ENCODE measurements around the gene ANO9.
"Not testable (repeated sequence)": the region's sequence is repeated elsewhere in the genome, so short reads cannot be mapped to it uniquely, and the experiment has no call there.

Gene ANO9

DNA sequence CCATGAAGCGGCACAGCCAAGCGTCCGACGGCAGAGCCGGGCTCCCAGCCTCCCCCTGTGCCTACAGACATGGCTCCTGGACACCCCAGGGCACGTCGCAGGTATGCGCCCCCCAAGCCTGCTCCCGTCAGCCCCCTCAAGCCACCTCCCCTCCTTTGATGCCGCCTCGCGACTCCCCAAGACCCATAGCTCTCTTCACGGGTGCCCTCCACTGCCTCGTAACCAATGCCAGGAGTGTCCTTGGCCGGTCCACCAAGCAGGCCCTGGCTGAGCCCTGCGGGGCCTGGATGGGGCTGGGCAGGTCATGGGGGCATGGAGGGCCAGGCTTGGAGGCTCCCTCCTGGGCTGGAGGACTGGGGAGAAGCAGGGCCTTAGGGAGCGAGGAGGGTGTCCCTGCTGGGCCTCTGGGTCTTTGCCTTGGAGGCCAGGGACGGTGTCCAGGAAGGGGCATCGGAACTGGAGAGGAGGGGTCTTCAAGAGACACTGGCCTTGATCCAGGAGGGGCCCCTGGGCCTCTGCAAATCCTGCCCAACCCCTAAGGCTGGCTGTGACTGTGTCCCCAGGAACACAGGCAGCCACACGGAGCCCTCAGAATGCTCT, 9.2 kb downstream of the ANO9 start:
- no peak for DNase-seq

DNA sequence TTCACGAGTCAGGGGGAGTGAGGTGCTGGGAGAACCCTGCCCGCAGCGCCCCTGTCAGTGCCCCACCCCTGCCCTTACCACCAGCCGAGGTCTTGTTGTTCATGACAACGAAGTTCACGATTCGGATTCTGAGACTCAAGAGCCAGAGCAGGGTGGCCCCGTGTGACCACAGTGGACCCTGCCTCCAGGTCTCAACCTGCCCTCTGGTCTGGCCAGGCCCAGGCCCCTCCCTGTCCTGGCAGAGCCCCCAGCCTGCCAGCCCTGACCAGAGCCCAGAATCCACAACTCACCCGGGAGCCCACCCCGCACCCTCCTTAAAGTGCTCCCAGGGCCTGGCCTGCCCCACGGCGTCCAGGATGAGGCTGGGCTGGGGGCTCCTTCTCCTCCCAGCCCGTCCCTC, 9.9 kb downstream of the ANO9 start:
- no peak for DNase-seq

GRCh38 chr11:429931-430456, 11.8 kb downstream of the ANO9 start:
- no peak for DNase-seq

GRCh38 chr11:429391-429790, 12.4 kb downstream of the ANO9 start:
- DNase-seq: no peak

GRCh38 chr11:428295-428694, 13.5 kb downstream of the ANO9 start:
- no peak for DNase-seq

- DNase-seq: no peak
Measured at GRCh38 chr11:426851-427250, 15.0 kb downstream of the ANO9 start.

DNA sequence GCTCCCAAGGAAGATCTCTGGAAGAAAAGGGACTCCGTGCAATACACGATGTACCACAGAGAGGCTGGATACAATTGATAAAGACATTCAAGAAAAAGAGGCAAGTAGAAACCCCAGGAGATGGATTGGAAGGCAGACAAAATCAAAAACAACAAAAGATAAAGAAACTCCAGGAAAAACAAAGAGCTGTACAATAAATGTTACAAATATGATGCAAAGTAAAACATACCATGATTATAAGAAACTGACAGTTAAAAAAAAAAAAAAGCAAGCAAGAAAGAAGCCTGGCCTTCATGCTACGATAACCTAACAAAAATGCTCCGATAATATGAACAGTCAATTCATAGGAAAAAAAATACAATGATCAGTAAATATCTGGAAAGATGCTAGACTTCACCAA, 16.5 kb downstream of the ANO9 start:
- DNase-seq: no peak

DNA sequence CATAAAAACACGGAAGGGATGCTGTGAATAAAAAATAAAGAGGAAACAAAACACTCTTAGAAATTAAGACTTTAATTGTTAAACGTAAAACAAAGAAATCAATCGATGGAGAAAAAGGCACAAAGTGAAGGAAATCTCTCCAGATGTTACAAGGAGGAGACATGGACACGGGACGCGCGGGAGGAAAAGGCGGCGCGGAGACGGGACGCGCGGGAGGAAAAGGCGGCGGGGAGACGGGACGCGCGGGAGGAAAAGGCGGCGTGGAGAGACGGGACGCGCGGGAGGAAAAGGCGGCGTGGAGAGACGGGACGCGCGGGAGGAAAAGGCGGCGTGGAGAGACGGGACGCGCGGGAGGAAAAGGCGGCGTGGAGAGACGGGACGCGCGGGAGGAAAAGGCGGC, 17.0 kb downstream of the ANO9 start:
- not testable (repeated sequence) for DNase-seq

DNA sequence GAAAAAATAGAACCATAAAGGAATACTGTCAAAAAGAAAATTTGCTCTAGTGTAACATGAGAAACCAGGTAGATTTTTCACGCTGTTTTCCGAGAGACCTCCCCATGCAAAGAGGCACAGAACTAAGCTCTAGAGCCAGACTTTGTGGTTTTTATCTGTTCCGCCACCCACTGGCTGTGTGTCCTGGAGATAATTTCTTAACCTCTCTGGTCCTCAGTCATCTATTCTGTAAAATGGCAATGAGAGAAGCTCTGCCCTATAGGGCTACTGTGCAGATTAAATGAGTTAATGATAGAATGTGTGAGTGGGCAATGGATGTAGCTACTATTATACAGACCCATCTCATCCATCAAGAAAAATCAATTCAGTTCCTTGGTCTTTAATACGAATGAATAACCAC, 17.6 kb downstream of the ANO9 start:
- DNase-seq: no peak

GRCh38 chr11:422249-422656, 19.6 kb downstream of the ANO9 start:
- no peak for DNase-seq

GRCh38 chr11:420911-421321, 20.9 kb downstream of the ANO9 start:
- no peak for DNase-seq

DNA sequence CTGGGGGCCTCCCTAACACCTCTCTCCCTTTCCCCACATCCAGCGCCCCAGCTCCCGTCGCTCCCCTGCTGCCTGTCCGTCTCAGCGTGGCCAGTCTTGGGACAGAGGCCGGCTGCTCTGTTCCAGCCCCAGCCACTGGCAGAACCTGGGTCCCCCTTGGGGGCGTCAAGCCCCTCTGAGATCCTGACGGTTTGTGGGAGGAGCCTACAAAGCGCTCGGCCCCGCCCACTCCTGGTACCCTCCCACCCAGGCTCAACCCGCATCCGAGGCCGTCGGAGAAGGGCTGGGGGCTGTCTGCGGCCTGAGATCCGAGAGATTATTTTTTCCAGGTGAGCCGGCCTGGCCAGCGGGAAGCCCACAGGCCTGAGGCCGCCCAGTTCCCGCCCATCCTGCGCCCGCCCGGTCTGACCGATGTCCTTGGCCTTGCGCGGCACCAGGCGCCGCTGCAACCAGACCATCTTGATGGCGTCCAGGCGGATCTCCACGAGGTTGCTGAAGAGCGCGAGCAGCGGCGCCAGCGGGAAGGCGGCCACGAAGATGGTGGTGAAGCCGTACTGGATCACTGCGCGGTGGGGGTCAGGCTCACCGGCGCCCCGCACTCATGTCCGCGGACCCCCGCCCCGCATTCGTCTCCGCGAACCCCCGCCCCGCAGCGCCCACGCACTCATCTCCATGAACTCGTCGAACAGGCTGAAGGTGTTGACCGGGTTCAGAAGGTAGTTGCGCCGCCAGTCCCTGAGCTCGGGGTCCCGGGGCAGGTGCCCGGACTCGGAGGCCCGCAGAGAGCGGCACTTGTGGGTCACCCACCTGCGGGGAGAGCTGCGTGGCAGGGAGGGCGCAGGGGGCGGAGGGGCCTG, 21.5 kb downstream of the ANO9 start:
- no peak for DNase-seq

GRCh38 chr11:419248-420005, 22.4 kb downstream of the ANO9 start:
- no peak for DNase-seq

GRCh38 chr11:418343-419247, 23.2 kb downstream of the ANO9 start:
- no peak for DNase-seq

GRCh38 chr11:417652-418342, 24.0 kb downstream of the ANO9 start:
- DNase-seq: no peak

GRCh38 chr11:416757-417621, 24.8 kb downstream of the ANO9 start:
- DNase-seq: peak; percentile 68

- DNase-seq: no peak
Measured at GRCh38 chr11:416051-416756, 25.6 kb downstream of the ANO9 start.

- DNase-seq: no peak
Measured at GRCh38 chr11:415640-416041, 26.2 kb downstream of the ANO9 start.

DNA sequence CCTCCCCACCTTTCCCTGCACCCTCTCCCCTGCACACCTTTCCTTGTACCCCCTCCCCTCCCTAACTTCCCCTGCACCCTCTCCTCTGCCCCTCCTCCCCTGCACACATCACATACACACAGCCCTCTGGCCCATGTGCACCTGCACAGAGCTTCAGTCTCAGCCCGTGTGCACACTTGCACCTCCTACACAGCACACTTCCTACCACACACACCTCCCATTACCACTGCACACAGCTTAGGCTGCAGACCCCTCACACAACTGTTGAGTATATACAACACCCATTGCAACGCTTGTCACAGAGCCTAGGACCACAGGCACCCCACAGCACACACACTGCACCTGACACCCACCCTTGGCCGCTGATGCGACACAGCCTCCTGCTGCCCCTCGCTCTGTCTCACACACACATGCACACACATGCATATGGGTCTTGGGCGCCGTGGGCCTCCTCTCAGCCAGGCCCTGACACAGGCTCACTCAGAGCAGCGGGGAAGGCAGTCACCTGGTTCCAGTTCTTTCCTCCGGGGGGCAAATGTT, 27.4 kb downstream of the ANO9 start:
- no peak for DNase-seq
